Body of pancreas (tissue), 4 donors: ENCODE results near the gene DDX50.

Experiments used
- CTCF ChIP-seq, 7 experiments: fragments of 450-650 bp in 4 of 7; fragments of 200-600 bp in 3 of 7; sonication (generic) in 3 of 7; IDR thresholded peaks; one replicate each; pipeline ENCODE4 v1.5.1; 2016 to 2019; ENCODE audit warnings: antibody characterized with exemption in 7 of 7
- POLR2A ChIP-seq, 3 donors: fragments of 450-650 bp; IDR thresholded peaks; one replicate each; pipeline ENCODE4 v1.6.1; 2016; ENCODE audit warnings: antibody characterized with exemption in 3 of 3, mild to moderate bottlenecking in 2 of 3

GRCh38 chr10:68924593-68924992, 23.5 kb downstream of the DDX50 start:
- no peak for TF ChIP-seq POLR2A (IDR thresholded peaks at IDR 0.05)
- TF ChIP-seq CTCF (IDR thresholded peaks at IDR 0.05) = no peak
